IgD-negative memory B cell (primary cell): ENCODE results near the gene SHMT2. TPM values are rescaled to one million over a fixed set of nuclear protein-coding genes. Genes with fewer than 3 reads are reported as not detected.
A peak's percentile ranks its signal among the peaks of the same experiment; 100 is the strongest.

Experiments
- H3K27ac Mint-ChIP-seq, 3 donors: one replicate each; pipeline ENCODE4 v1.8.0; 2020 to 2022; ENCODE audit warnings: mild to moderate bottlenecking in 3 of 3, mixed read lengths in 3 of 3, moderate library complexity in 1 of 3
- H3K27me3 Mint-ChIP-seq: one replicate; pipeline ENCODE4 v1.8.0; 2021; ENCODE audit warnings: mixed read lengths
- H3K36me3 Mint-ChIP-seq: one replicate; pipeline ENCODE4 v1.8.0; 2020; ENCODE audit warnings: mild to moderate bottlenecking, mixed read lengths
- H3K4me1 Mint-ChIP-seq, 3 donors: one replicate each; pipeline ENCODE4 v1.8.0; 2020 to 2022; ENCODE audit warnings: mixed read lengths in 3 of 3, mild to moderate bottlenecking in 1 of 3
- H3K4me3 Mint-ChIP-seq, 4 donors: one replicate each; pipeline ENCODE4 v1.8.0; 2020 to 2022; ENCODE audit warnings: mild to moderate bottlenecking in 4 of 4, mixed read lengths in 4 of 4, moderate library complexity in 3 of 4
- H3K9me3 Mint-ChIP-seq, 3 donors: one replicate each; pipeline ENCODE4 v1.8.0; 2020 to 2021; ENCODE audit warnings: mixed read lengths in 3 of 3, mild to moderate bottlenecking in 1 of 3
- polyA plus RNA-seq: library from polyadenylated mRNA; unstranded; fragments of 300-500 nt; fragmentation: Illumina TruSeq; gene quantifications from one replicate; pipeline ENCODE4 v1.2.3, GENCODE V29; 2021

SHMT2 gene
- polyA plus RNA-seq, 1 donor from 2014 or later, result 176 TPM

DNA sequence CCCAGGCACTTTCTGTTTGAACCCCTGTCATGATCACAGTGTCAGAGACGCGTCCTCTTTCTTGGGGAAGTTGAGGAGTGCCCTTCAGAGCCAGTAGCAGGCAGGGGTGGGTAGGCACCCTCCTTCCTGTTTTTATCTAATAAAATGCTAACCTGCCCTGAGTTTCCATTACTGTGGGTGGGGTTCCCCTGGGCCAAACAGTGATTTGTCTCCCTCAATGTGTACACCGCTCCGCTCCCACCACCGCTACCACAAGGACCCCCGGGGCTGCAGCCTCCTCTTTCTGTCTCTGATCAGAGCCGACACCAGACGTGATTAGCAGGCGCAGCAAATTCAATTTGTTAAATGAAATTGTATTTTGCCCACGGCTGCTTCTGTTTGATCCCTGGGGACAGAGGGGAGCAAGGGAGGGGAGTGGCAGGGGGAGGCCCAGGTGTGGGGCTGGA is 5.1 kb downstream of the SHMT2 start:
- Mint-ChIP-seq H3K4me1 (peaks cover 33 to 49% (median 42%) of the 10 kb centered on the region in 3 donors), H3K4me3 (peak overlapping the region; percentile 73 to 94 (median 86)), H3K36me3 (peaks cover 8% of the 10 kb centered on the region), H3K27ac (peak overlapping the region; percentile 90 to 96 (median 95)), H3K9me3 (no peaks in the 10 kb centered on the region), H3K27me3 (peaks cover 27% of the 10 kb centered on the region)

GRCh38 chr12:57235017-57235727 is 5.7 kb downstream of the SHMT2 start:
- Mint-ChIP-seq H3K27me3 (peaks cover 27% of the 10 kb centered on the region), H3K36me3 (peaks cover 8% of the 10 kb centered on the region), H3K4me3 (peak overlapping the region; percentile 60 to 94 (median 86)), H3K9me3 (no peaks in the 10 kb centered on the region), H3K27ac (peak overlapping the region; percentile 90 to 96 (median 95)), H3K4me1 (peaks cover 32 to 50% (median 44%) of the 10 kb centered on the region in 3 donors)

GRCh38 chr12:57235728-57236131 is 6.2 kb downstream of the SHMT2 start:
- Mint-ChIP-seq H3K36me3 (peaks cover 6% of the 10 kb centered on the region), H3K27me3 (peaks cover 31% of the 10 kb centered on the region), H3K4me3 (peak overlapping the region; percentile 59 to 94 (median 84)), H3K27ac (peak overlapping the region; percentile 90 to 96 (median 95)), H3K4me1 (peaks cover 32 to 50% (median 43%) of the 10 kb centered on the region in 3 donors), H3K9me3 (no peaks in the 10 kb centered on the region)

- Mint-ChIP-seq H3K4me1 (peaks cover 38 to 49% (median 45%) of the 10 kb centered on the region in 3 donors), H3K27me3 (peaks cover 38% of the 10 kb centered on the region), H3K27ac (peak overlapping the region; percentile 90 to 96 (median 95)), H3K4me3 (peak overlapping the region; percentile 59 to 94 (median 82)), H3K36me3 (peaks cover 6% of the 10 kb centered on the region), H3K9me3 (no peaks in the 10 kb centered on the region)
Measured at GRCh38 chr12:57236201-57236924, 6.9 kb downstream of the SHMT2 start.

DNA sequence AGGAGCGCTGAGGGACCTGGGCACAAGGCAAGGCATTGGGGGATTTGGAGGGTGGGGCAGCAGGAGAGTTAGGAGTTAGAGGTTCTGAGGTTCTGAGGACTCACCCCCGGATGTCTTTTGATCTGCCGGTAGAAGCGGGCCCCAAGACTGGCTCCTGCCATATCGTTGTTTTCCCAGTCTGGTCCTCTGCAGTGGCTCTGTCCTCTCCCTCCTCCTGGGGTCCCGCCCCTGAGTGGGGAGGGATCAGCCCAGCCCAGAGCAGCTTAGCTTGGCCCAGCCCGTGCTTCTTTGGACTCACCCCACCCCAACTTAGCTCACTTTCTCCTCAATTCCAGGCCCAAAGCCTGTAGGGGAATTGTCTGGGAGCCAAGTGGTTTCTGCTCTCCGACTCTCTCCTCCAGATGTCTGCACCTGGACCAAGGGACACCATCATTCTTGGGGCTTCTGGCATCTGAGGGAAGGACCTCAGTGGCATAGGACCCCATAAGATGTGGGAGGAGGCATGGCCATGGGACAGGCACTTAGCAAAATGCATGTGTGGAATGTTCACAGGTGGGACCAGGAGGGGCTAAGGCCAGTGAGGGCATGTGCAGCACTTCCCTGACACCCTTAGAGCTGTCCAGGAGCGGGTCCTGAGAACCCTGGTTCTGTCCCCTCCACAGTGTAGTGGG is 7.5 kb downstream of the SHMT2 start:
- H3K27ac Mint-ChIP-seq, result peak overlapping the region in 2 of 3 donors; percentile 9 to 96

GRCh38 chr12:57237596-57237931 is 8.1 kb downstream of the SHMT2 start:
- Mint-ChIP-seq H3K4me3 (peak overlapping the region; percentile 61 to 98 (median 83)), H3K36me3 (peaks cover 4% of the 10 kb centered on the region), H3K9me3 (no peaks in the 10 kb centered on the region), H3K27ac (peak overlapping the region; percentile 9 to 96 (median 93)), H3K27me3 (peaks cover 46% of the 10 kb centered on the region), H3K4me1 (peaks cover 47 to 52% (median 50%) of the 10 kb centered on the region in 3 donors)

More for the DNA sequence above, 7.5 kb downstream of the SHMT2 start:
- Mint-ChIP-seq H3K36me3 (peaks cover 4% of the 10 kb centered on the region), H3K4me3 (peak overlapping the region; percentile 67 to 94 (median 73)), H3K27me3 (peaks cover 44% of the 10 kb centered on the region), H3K4me1 (peaks cover 45 to 50% (median 48%) of the 10 kb centered on the region in 3 donors), H3K9me3 (no peaks in the 10 kb centered on the region)

DNA sequence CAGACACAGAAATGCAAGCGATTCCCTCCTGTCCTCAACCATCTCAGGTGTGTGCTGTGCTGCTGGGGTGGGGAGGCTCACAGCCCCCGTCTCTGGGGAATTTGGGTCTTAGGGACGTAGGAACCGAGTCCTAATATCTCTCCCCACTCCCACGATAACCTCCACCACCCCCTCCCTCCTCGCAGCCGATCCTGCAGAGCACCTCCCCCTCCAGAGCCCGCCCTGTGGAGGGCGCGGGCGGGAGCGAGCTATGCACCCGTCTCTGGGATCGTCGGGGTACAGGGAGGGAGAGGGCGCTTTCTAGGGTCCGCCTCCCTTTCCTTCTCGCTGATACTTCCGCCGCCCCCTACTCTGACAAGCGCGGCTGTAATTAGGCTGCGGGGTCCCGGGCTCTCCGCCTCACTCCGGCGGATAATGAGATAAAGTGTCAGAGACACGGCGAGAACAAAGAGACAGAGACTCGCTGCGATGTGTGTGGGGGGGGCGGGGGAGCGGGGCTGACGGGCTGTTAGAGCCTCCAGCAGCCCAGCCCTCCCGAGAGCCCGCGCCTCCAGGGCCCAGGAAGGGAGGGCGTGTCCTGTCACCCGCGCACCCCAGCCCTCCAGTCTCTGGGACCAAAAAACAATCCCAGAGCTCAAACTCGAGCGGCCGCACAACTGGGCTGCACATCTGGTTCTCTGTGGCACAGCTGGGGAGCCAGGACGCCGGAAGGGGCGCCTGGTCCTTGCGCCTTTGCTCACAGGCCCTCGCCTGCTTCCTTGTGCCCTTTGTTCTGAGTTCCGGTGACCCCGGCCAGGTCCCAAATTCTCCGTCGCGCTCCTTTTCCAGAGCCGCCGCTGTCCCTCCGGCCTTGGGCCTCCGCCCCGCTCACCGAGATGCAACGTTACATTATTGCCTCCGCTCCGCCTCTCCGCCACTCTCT is 8.7 kb downstream of the SHMT2 start:
- H3K27me3 Mint-ChIP-seq, result peaks cover 49% of the 10 kb centered on the region
- peak overlapping the region; percentile 94 to 98 (median 97) for H3K4me3 Mint-ChIP-seq
- H3K36me3 Mint-ChIP-seq, result peaks cover 4% of the 10 kb centered on the region
- peak overlapping the region in 2 of 3 donors; percentile 93 to 96 for H3K27ac Mint-ChIP-seq
- peaks cover 50 to 54% (median 52%) of the 10 kb centered on the region in 3 donors for H3K4me1 Mint-ChIP-seq
- H3K9me3 Mint-ChIP-seq, result no peaks in the 10 kb centered on the region

- H3K9me3 Mint-ChIP-seq, result no peaks in the 10 kb centered on the region
- H3K27me3 Mint-ChIP-seq, result peaks cover 51% of the 10 kb centered on the region
- peak overlapping the region; percentile 96 to 99 (median 98) for H3K27ac Mint-ChIP-seq
Measured at GRCh38 chr12:57238854-57239554, 9.5 kb downstream of the SHMT2 start.

DNA sequence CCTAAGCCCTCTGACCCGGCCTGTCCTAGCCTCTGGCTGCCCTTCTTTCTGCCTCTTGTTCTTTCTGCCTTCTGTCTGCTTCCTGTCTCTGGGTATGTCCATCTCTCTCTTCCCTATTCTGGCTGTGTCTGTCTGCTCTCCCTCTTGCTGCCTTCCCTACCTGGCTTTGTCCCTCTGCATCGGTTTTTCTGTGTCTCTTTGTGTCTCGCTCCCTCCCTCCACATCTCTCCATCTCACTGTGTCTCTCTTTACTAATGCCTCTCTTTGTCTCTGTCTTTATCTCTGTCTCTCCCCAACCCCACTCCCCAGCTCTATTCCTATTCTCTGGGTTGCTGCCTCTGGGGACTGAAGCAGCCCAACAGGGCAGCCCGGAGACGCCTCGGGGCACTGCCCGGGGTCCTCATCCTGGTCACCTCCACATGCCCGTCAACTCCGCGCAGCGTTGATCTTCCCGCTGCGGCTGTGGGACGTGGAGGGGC is 10.1 kb downstream of the SHMT2 start:
- peak overlapping the region; percentile 88 to 98 (median 97) for H3K4me3 Mint-ChIP-seq
- H3K36me3 Mint-ChIP-seq, result no peaks in the 10 kb centered on the region

More at GRCh38 chr12:57238854-57239554, 9.5 kb downstream of the SHMT2 start:
- peaks cover 50 to 55% (median 55%) of the 10 kb centered on the region in 3 donors for H3K4me1 Mint-ChIP-seq
- peak overlapping the region; percentile 88 to 98 (median 97) for H3K4me3 Mint-ChIP-seq
- peaks cover 4% of the 10 kb centered on the region for H3K36me3 Mint-ChIP-seq

DNA sequence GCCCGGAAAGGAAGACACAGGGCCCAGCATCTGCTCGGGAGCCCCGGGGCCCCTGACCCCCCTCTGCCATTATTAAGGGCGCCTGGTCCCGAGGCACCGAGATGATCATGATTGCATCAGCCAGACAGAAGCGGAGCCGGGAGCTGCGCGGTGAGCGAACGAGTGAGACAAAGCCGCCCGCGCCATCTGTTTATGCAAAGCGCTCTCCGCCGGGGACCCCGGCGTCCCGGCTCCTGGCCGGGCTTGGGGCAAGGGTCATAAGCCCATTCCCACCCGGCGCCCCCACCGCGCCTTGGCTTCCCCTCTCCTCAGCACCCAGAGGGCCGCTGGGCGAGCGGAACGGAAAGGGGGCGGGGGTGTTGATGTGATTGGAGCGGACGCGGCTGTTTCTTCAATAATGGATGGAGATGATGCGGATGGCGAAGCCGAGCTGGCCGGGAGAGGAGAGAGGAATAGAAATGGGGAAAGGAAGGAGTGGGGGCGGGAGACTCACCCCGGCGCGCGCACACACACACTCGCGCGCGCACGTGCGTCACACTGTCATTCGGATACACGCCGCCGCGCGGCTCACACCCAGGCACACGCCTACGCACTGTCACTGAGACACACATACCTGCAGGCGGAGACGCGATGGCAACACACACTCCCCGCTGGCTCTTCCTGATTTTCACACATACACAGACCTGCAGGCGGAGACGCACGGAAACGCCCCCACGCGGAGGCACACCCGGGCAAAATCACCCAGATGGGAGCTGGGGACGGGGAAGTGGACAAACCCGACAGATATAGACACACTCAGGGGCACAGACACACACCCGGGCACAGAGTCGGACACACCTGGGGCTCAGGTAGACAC is 10.8 kb downstream of the SHMT2 start:
- peak overlapping the region; percentile 88 to 98 (median 97) for H3K4me3 Mint-ChIP-seq
- peaks cover 41 to 49% (median 47%) of the 10 kb centered on the region in 3 donors for H3K4me1 Mint-ChIP-seq
- H3K27me3 Mint-ChIP-seq, result peaks cover 53% of the 10 kb centered on the region
- H3K27ac Mint-ChIP-seq, result peak overlapping the region; percentile 96 to 99 (median 98)
- no peaks in the 10 kb centered on the region for H3K36me3 Mint-ChIP-seq
- no peaks in the 10 kb centered on the region for H3K9me3 Mint-ChIP-seq

More for the DNA sequence above, 10.1 kb downstream of the SHMT2 start:
- Mint-ChIP-seq H3K27ac (peak overlapping the region; percentile 96 to 99 (median 98)), H3K4me1 (peaks cover 43 to 51% (median 49%) of the 10 kb centered on the region in 3 donors), H3K27me3 (peaks cover 53% of the 10 kb centered on the region), H3K9me3 (no peaks in the 10 kb centered on the region)

DNA sequence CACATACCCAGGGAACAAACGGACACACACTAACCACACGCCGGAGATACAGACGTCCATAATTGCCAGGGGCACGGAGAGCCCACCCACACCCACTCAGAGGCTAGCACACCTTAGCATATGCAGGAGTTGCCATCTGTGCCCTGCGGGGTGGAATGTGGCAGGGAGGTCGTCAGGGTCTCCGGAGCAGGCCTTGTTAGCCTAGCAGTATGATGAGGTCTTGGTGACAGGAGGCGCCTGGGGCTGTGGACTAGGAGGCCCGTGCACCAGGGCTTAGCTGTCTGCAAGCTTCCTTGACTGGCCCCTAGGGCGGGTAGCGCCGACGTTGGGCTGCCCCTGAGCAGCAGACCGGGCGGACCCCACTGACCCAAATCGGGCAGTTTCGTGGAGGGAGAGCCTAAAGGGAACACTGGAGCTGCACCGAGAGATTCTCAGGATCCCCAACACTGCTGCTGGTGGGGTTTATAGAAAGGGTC is 11.5 kb downstream of the SHMT2 start:
- H3K4me3 Mint-ChIP-seq, result peak overlapping the region; percentile 88 to 98 (median 97)
- H3K27me3 Mint-ChIP-seq, result peaks cover 53% of the 10 kb centered on the region
- H3K9me3 Mint-ChIP-seq, result no peaks in the 10 kb centered on the region
- H3K4me1 Mint-ChIP-seq, result peaks cover 38 to 47% (median 44%) of the 10 kb centered on the region in 3 donors
- H3K36me3 Mint-ChIP-seq, result no peaks in the 10 kb centered on the region
- peak overlapping the region; percentile 96 to 99 (median 98) for H3K27ac Mint-ChIP-seq
